K562 (cell line): Measurements from ENCODE around the gene PRODH2. TPM values are rescaled to one million over a fixed set of nuclear protein-coding genes. Genes with fewer than 3 reads are reported as not detected.

Experiments used
- ATAC-seq: fragments of 200-7000 bp; cut with Tn5 transposase; 3 replicates; pipeline ENCODE4 v1.9.1; 2020; ENCODE audit warnings: moderate library complexity
- BruUV-seq: library from RNA; stranded (reverse); fragments of 400-500 nt; replicated peaks from 2 replicates; lab custom pipeline; 2021; lab: Mats Ljungman, UMichigan
- CTCF ChIA-PET: fragments of 300-600 bp; formaldehyde crosslinking; extraction: SDS; loops from one replicate; lab custom pipeline; 2021; ENCODE audit warnings: low intra/inter-chr PET ratio; lab: Yijun Ruan, JAX
- POLR2A ChIA-PET: fragments of 300-600, 350-650 bp; sonication (Branson Sonifier 250); formaldehyde crosslinking; extraction: SDS; loops from one replicate; lab custom pipeline; 2021; ENCODE audit warnings: antibody characterized with exemption, inconsistent platforms; lab: Yijun Ruan, JAX
- DNase-seq, 4 experiments: peaks; one replicate each; pipeline versions ENCODE4 v3.0.0 to v3.0.0-alpha.2; 2011 to 2018; ENCODE audit warnings: low spot score in 3 of 4, mixed read lengths in 3 of 4; ENCODE audit errors: extremely low read depth in 1 of 4
- FAIRE-seq: peaks from 2 replicates; lab custom pipeline; 2011; peaks lifted over from hg19 to GRCh38; lab: Jason Lieb, UNC
- H2AFZ ChIP-seq: 2 replicates; pipeline ENCODE4 v1.6.0; 2011; ENCODE audit warnings: low read depth, low read length, control low read depth, inconsistent platforms
- H3K27ac ChIP-seq: fragments of 200-600 bp; 3 replicates; pipeline ENCODE4 v1.8.0; 2011; ENCODE audit warnings: low read depth, mild to moderate bottlenecking, control low read depth, inconsistent platforms, low read length, moderate library complexity, mixed read lengths; ENCODE audit errors: extremely low read depth
- H3K27me3 ChIP-seq, 2 experiments: fragments of 300-600 bp in 1 of 2; 2 replicates in 1 of 2; 3 replicates in 1 of 2; pipeline versions ENCODE4 v1.6.0 to v1.8.0; 2011; ENCODE audit warnings: inconsistent platforms in 2 of 2, low read length in 2 of 2, mild to moderate bottlenecking in 1 of 2, mixed read lengths in 1 of 2, moderate library complexity in 1 of 2; ENCODE audit not compliant: control insufficient read depth in 2 of 2, insufficient read depth in 2 of 2
- H3K36me3 ChIP-seq: fragments of 300-600 bp; 3 replicates; pipeline ENCODE4 v1.8.0; 2011; ENCODE audit warnings: mild to moderate bottlenecking, low read length, inconsistent platforms; ENCODE audit not compliant: control insufficient read depth, insufficient read depth
- H3K4me1 ChIP-seq, 2 experiments: fragments of 200-600 bp in 1 of 2; replicated peaks in 1 of 2; 2 replicates in 1 of 2; 3 replicates in 1 of 2; pipeline versions ENCODE4 v1.5.1 to v1.8.0; 2011; ENCODE audit warnings: inconsistent platforms in 2 of 2, low read length in 2 of 2, mild to moderate bottlenecking in 1 of 2, mixed read lengths in 1 of 2, moderate library complexity in 1 of 2; ENCODE audit not compliant: control insufficient read depth in 2 of 2, insufficient read depth in 2 of 2
- H3K4me2 ChIP-seq: 2 replicates; pipeline ENCODE4 v1.6.1; 2011; ENCODE audit warnings: low read length, control low read depth, inconsistent platforms, mixed read lengths; ENCODE audit not compliant: insufficient read depth
- H3K4me3 ChIP-seq: fragments of 200-600 bp; sonication (generic), shearing (Covaris generic); 2 replicates; pipeline ENCODE4 v1.5.1; 2016; ENCODE audit warnings: control low read depth, inconsistent platforms
- H3K79me2 ChIP-seq: fragments of 200-600 bp; 3 replicates; pipeline ENCODE4 v1.8.0; 2011; ENCODE audit warnings: low read length, inconsistent platforms; ENCODE audit not compliant: control insufficient read depth, insufficient read depth
- H3K9ac ChIP-seq, 2 experiments: 2 replicates each; pipeline versions ENCODE4 v1.6.0 to v1.6.1; 2011; ENCODE audit warnings: low read depth in 2 of 2, low read length in 2 of 2, control low read depth in 1 of 2, inconsistent platforms in 1 of 2, mild to moderate bottlenecking in 1 of 2, mixed read lengths in 1 of 2; ENCODE audit not compliant: insufficient read depth in 1 of 2
- H3K9me1 ChIP-seq: one replicate; pipeline ENCODE4 v1.6.0; 2011; ENCODE audit warnings: inconsistent platforms, mild to moderate bottlenecking, low read length, moderate library complexity; ENCODE audit not compliant: control insufficient read depth, insufficient read depth
- H3K9me3 ChIP-seq: replicated peaks from 2 replicates; pipeline ENCODE4 v1.5.1; 2011; ENCODE audit warnings: low read depth, low read length, inconsistent platforms; ENCODE audit not compliant: control insufficient read depth, insufficient read depth
- H4K20me1 ChIP-seq: replicated peaks from 2 replicates; pipeline ENCODE4 v1.6.1; 2011; ENCODE audit warnings: low read length, inconsistent platforms, mixed read lengths; ENCODE audit not compliant: control insufficient read depth, insufficient read depth
- CREB3 ChIP-seq: fragments of 450-650 bp; conservative IDR thresholded peaks from 2 replicates; pipeline ENCODE4 v1.6.1; 2016; ENCODE audit warnings: missing genetic modification characterization, low read depth, mild to moderate bottlenecking, missing compliant biosample characterization, moderate library complexity
- FOXK1 ChIP-seq: sonication (generic); formaldehyde crosslinking; IDR thresholded peaks from 2 replicates; pipeline ENCODE4 v1.8.0; 2022; ENCODE audit warnings: missing genetic modification reagents, mild to moderate bottlenecking, borderline replicate concordance
- MGA ChIP-seq: fragments of 450-650 bp; IDR thresholded peaks from 2 replicates; pipeline ENCODE4 v1.6.1; 2016; ENCODE audit warnings: mild to moderate bottlenecking, moderate library complexity
- NEUROD1 ChIP-seq: fragments of 150-350 bp; IDR thresholded peaks from 2 replicates; pipeline ENCODE4 v1.6.1; 2014; ENCODE audit warnings: borderline replicate concordance, low read length, low read depth; ENCODE audit not compliant: partially characterized antibody
- PRPF4 ChIP-seq: fragments of 200-400 bp; formaldehyde crosslinking; IDR thresholded peaks from one replicate; pipeline ENCODE4 v1.6.1; 2017; ENCODE audit warnings: low read length, low read depth, mild to moderate bottlenecking; ENCODE audit not compliant: insufficient read depth, poor library complexity, severe bottlenecking
- ZFP1 ChIP-seq: fragments of 450-650 bp; formaldehyde crosslinking; IDR thresholded peaks from 2 replicates; pipeline ENCODE4 v1.4.0; 2020; ENCODE audit warnings: mild to moderate bottlenecking, mixed read lengths
- ZFX ChIP-seq: sonication (generic); formaldehyde crosslinking; IDR thresholded peaks from 2 replicates; pipeline ENCODE4 v1.8.0; 2022; ENCODE audit warnings: mild to moderate bottlenecking, missing genetic modification reagents, moderate library complexity
- ZNF583 ChIP-seq: fragments of 250-450 bp; sonication (Bioruptor Pico); IDR thresholded peaks from 2 replicates; pipeline ENCODE4 v1.4.0; 2020
- WGBS: fragments of 100-300 bp; shearing (Covaris generic); methylation state at CpG from one replicate; pipeline ENCODE4 v1.1.6; 2016; ENCODE audit warnings: low coverage, mixed read lengths; ENCODE audit not compliant: insufficient coverage; ENCODE audit errors: missing lambda C conversion rate; 5-methylcytosine and 5-hydroxymethylcytosine counted together
- in situ Hi-C: fragments of 300-500 bp; cut with MboI; formaldehyde crosslinking; loops from 4 replicates; pipeline ENCODE4 v1.15.0; 2018; ENCODE audit warnings: inconsistent platforms, mixed read lengths
- intact Hi-C: fragments of 100-400 bp; cut with micrococcal nuclease; formaldehyde crosslinking; loops from 2 replicates; pipeline ENCODE4 v1.14.2; 2022
- polyA plus RNA-seq, 8 experiments: library from polyadenylated mRNA; depleted of rRNA in 4 of 8; stranded (reverse) in 5 of 8; unstranded in 3 of 8; fragments of >200 nt; fragmentation: Nextera tagmentation in 2 of 8; fragmentation: Illumina TruSeq in 1 of 8; extraction: Ambion mirVana in 2 of 8; extraction: Trizol in 1 of 8; gene quantifications; 2 replicates each; pipeline versions ENCODE4 v1.2.1 to v1.2.3, GENCODE V29; 2011 to 2014; ENCODE audit warnings: inconsistent platforms in 1 of 8, missing spikeins in 1 of 8
- total RNA-seq, 7 experiments: library from RNA; depleted of rRNA in 6 of 7; stranded (reverse); fragments of >200 nt in 6 of 7; fragmentation: Illumina TruSeq in 2 of 7; extraction: Trizol in 2 of 7; gene quantifications; 2 replicates each; pipeline versions ENCODE4 v1.2.1 to v1.2.3, GENCODE V29; 2011 to 2021; ENCODE audit warnings: low replicate concordance in 1 of 7

The PRODH2 gene
- total and polyA plus RNA-seq, 9 of the 15 experiments (the other 6 are each of a cell fraction or from before 2014, with no cell fraction given) = not detected

- Histone ChIP-seq H3K9ac (peak overlapping the region in 1 of 2 experiments; percentile 6; a peak in 2 of 4 replicates), H3K4me1 (peaks cover 0 to 47% of the 10 kb centered on the region in 2 experiments; a peak in 3 of 5 replicates), H3K4me3 (no peak overlapping the region), H3K79me2 (no peaks in the 10 kb centered on the region), H3K27ac (no peak overlapping the region), H2AFZ (no peak overlapping the region), H4K20me1 (no peaks in the 10 kb centered on the region), H3K27me3 (no peaks in the 10 kb centered on the region; a peak in 1 of 5 replicates), H3K9me3 (no peaks in the 10 kb centered on the region), H3K4me2 (no peak overlapping the region), H3K9me1 (no peaks in the 10 kb centered on the region), H3K36me3 (no peaks in the 10 kb centered on the region)
- WGBS = 34% methylated on average over 18 of the region's 20 CpGs
- CTCF ChIA-PET = no interaction called here
- DNase-seq (no peak), ATAC-seq (peak; percentile 73), FAIRE-seq (no peak)
- intact Hi-C loops = no loop called here
- in situ Hi-C loops = no loop called here
- POLR2A ChIA-PET = interaction anchor here (0.5 kb wide), 1 partner anchor 209 kb away, joined by 3 read pairs; no protein-coding TSS in a partner anchor
- no TSS peak for BruUV-seq
- TF ChIP-seq FOXK1 (CRISPR knock-in tag) (no peak), MGA (no peak), ZFX (0 out of 2 replicates have a peak, but pooled peaks have one; percentile 28), CREB3 (tag) (no peak), ZNF583 (CRISPR knock-in tag) (no peak), PRPF4 (no peak), ZFP1 (CRISPR knock-in tag) (no peak), NEUROD1 (no peak)
These were observed 21.4 kb downstream of the PRODH2 start for GRCh38 chr19:35790981-35791813.
